HG03460 (cell line): Measurements from ENCODE around the gene SLC2A11.

ENCODE experiments used
- ATAC-seq: cut with Tn5 transposase; IDR thresholded peaks from one replicate; pipeline ENCODE4 v1.9.1; 2021; ENCODE audit not compliant: unreplicated experiment

The SLC2A11 gene, protein sequence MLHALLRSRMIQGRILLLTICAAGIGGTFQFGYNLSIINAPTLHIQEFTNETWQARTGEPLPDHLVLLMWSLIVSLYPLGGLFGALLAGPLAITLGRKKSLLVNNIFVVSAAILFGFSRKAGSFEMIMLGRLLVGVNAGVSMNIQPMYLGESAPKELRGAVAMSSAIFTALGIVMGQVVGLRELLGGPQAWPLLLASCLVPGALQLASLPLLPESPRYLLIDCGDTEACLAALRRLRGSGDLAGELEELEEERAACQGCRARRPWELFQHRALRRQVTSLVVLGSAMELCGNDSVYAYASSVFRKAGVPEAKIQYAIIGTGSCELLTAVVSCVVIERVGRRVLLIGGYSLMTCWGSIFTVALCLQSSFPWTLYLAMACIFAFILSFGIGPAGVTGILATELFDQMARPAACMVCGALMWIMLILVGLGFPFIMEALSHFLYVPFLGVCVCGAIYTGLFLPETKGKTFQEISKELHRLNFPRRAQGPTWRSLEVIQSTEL

DNA sequence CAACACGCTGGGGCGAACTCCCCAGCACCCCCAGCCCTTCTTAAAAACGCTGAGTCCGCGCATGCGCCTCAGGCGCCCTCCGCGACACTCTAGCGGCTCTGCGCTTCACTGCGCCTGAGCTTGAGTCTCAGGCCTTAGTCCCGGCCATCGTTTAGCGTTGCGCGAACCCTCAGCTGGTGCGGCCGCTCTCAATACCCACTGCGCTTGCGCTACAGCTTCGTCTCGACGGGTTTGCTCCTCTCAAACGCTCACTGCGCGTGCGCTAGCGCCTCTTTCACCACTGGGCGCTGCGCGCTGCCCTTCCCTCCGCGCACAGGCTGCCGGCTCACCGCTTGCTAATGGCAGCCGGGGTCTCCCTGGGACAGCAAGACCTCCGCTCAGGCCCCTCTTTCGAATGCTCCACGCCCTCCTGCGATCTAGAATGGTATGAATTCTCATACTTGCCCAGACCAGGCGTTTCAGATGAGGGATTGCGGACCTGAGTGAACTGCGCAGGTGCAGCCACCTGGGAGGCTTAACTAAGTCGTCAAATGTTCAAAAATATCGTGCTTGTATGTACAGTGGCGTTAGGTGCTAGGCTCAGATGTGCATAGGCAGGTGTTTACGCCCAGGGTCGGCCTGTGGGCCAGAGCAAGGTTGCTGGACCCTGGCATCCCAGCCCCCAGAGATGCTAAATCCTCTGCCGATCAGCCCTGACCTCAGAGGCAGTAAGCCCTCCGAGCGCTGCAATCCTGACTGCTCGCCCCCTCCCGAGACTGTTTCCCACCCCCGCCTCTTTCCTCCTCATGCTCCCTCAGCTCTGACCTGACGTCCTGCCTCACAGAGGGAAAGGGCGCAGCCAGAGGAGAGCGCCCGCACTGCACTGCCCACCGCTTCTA, at the start of gene SLC2A11:
Gene SLC2A11 (plus strand): TSS at position 270 of the 878 bp plus-strand sequence. CDS start 125 bp downstream, at position 395.
- ATAC-seq = peak; percentile 79

DNA sequence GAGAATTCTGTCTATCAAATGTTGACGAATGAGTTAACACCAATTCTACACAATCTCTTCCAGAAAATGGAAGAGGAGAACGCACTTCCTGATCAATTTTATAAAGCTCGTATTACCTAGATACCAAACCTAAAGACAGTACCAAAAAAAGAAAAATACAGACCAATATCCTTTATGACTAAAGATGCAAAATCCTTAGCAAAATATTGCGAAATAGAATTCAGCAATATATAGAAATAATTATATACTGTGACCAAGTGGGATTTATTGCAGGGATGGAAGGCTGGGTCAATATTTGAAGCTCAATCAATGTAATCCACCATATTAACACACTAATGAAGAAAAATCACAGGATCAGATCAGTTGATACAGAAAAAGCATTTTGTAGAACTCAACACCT, 45.3 kb upstream of the SLC2A11 start:
- ATAC-seq = no peak

DNA sequence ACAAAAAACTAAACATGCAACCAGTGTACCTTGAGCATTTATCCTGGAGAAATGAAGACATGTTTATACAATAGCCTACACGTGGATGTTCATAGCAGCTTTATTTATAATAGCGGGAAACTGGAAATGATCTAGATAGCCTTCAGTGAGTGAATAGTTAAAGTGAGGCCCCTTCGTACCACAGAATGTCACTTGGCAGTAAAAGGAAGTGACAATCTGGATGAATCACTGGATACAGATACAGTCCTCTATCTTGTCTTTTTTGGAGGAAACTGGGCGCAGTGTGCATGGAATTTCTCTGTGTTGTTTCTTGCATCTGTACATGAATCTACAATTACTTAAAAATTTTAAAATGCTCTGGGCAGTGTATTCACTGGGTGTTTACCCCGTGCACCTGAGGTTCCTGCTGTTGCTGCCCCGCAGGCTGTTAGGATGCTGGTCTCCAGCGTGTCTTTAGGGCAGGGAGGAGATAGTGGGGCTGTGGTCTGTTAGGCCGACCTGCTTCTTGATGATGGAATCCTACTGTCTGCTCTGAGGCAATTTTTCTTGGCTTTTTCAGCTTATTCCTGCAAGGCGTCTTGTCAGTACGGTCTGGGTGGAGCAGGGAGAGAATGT, 42.0 kb upstream of the SLC2A11 start:
- ATAC-seq = no peak

- ATAC-seq = no peak
Observed at GRCh38 chr22:23816156-23816976, 41.3 kb upstream of the SLC2A11 start.

- ATAC-seq = no peak
Observed at GRCh38 chr22:23817146-23817545, 40.5 kb upstream of the SLC2A11 start.

- no peak for ATAC-seq
Observed at GRCh38 chr22:23818541-23818940, 39.1 kb upstream of the SLC2A11 start.

GRCh38 chr22:23820748-23821211, 36.9 kb upstream of the SLC2A11 start:
- ATAC-seq = no peak

GRCh38 chr22:23822101-23822671, 35.5 kb upstream of the SLC2A11 start:
- ATAC-seq = no peak

GRCh38 chr22:23823331-23823791, 34.3 kb upstream of the SLC2A11 start:
- ATAC-seq = no peak

- ATAC-seq = no peak
Observed at GRCh38 chr22:23824476-23825245, 33.0 kb upstream of the SLC2A11 start.

DNA sequence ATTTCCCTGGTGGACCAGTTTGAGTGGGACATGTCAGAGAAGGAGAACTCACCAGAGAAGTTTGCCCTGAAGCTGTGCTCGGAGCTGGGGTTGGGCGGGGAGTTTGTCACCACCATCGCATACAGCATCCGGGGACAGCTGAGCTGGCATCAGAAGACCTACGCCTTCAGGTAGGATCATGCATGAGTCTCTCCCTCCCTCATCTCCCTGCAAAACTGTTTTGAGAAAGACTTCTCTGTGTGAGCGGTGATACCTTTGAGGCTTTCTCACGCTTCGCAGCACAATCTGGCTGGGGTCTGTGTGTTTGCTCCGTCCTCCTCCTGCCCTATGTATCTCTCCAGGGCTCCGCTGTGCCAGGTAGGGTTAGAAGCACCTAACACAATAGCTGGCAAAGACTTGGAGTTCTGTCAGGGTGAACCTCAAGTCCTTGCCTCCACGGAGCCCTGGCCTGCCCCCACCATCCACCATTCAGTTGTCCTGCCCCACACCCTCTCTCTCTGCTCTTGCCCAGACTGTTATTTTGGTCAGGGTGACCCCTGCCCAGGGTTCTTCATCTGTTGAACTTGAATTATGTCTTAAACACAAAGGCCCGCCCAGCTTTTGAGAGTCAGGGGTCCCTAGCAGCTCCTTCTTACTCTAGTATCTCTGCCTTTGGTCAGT, 32.3 kb upstream of the SLC2A11 start:
- ATAC-seq = no peak

- no peak for ATAC-seq
Observed at GRCh38 chr22:23826510-23827350, 30.9 kb upstream of the SLC2A11 start.

DNA sequence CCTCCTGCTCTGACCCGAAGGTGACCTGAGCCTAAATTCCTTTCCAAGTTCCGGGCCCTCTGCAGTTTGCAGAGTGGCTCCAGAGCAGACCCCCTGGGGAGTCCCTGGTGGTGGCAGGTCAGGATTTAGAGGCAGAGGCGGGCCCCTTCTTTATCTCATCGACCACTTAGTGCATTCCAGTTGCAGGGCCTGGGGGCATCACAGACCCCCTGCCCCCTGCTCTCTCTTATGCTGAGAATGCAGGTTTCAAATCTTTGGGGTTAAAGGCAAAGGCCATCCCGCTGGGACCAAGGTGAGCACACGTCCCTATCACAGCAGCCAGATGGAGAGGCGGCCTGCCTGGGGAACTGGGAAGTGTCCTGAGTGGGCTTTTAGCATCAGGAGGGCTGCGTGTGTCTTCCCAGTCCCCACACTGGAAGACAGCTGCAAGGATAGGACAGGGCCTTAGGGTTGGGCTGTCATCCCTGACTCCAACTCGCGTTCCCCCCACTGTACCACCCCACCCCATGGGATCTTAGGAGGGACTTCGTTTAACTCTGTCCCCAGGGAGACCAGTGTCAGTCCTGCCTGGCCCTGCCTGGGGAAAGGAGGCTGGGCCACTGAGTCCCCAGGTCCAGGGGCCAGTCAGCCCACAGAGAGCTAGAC, 30.2 kb upstream of the SLC2A11 start:
- ATAC-seq = no peak

GRCh38 chr22:23828800-23829680, 28.6 kb upstream of the SLC2A11 start:
- no peak for ATAC-seq

- no peak for ATAC-seq
Observed at GRCh38 chr22:23829845-23830372, 27.8 kb upstream of the SLC2A11 start.

GRCh38 chr22:23831261-23831660, 26.4 kb upstream of the SLC2A11 start:
- no peak for ATAC-seq
